GM12801 (cell line): ENCODE measurements around the gene MAD1L1.

ENCODE experiments used
- CTCF ChIP-seq: IDR thresholded peaks from one replicate; pipeline ENCODE4 v1.5.1; 2011; ENCODE audit warnings: control low read depth; ENCODE audit not compliant: insufficient read length; ENCODE audit errors: extremely low read depth

Gene MAD1L1

DNA sequence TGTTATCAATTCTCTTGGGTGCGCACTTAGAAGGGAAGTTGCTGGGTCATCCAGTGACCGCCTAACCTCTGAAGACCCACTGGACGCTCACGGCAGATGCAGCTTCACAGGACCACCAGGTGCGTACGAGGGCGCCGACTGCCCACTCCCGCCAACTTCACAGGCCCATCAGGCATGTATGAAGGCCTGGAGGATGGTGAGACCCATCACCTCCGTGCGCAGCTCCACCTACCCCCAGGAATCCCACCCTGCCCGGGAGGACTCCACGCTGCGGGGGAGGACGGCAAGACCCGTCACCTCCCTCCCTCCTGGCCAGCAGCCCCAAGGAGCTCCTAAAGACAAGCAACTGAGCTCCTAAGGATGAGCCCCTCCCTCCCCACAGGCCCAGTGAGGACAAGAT lies 146.9 kb downstream of the MAD1L1 start:
- no peak for TF ChIP-seq CTCF

- TF ChIP-seq CTCF: no peak
These were observed 147.8 kb downstream of the MAD1L1 start for GRCh38 chr7:2084781-2085505.

DNA sequence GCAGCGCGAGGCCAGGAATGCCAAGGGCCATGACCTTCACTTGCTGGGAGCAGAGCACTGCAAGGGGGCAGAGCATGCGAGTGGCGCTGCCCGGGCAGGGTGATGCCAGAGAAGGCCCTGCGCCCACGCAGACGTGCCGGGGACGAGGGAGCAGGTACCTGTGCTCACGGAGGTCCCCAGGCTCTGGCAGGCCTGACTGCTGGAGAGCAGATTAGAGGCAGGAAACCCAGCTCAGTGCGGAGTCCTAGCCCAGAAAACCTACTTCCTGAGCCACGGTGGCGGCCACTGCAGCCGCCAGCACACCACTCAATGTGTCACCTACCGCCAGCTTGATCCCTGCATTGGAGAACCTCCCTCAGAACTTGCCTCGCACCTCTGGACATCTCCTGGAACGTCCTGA lies 148.4 kb downstream of the MAD1L1 start:
- no peak for TF ChIP-seq CTCF

DNA sequence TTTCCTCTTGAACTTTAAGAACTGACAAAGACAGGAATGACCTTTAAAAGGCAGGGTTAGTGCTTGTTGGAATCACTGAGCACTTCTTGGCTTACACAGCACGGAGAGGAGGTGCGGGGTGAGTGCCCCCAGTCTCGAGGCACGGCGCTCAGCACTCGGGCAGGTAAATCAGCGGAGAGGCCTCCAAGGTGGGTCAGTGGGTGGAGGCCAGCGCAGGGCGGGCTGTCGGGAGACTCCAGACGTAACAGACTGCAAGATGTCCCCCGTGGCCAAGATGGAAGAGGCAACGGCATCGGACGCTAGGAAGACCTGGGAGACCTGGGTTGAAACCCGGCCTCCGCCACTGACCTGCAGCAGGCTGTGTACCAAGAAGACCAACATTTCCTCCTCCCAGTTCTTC lies 149.4 kb downstream of the MAD1L1 start:
- TF ChIP-seq CTCF: no peak

- no peak for TF ChIP-seq CTCF
These were observed 150.4 kb downstream of the MAD1L1 start for GRCh38 chr7:2082139-2082998.

- TF ChIP-seq CTCF: no peak
These were observed 151.1 kb downstream of the MAD1L1 start for GRCh38 chr7:2081526-2082135.

DNA sequence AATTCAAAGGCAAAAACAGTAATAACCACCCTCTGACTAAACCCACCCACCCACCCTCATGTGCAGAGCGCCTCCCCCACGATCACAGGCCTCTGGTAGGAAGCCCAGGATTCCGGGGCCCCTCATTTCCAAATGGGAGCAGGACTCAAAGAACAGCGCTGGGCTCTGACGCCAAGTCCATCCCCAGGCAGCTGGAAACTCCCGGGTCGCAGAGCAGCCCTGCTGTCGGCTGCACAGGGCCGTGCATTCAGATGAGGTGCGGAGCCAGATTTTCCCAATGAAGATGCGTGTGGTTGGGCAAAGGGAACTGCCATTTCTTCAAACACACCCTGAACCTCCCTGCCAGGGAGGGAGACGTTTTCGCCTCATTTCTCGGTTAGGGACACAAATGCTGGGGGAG lies 152.3 kb downstream of the MAD1L1 start:
- no peak for TF ChIP-seq CTCF
